GM18505 (cell line): ENCODE results near the gene RAD23B.
A peak's percentile ranks its signal among the peaks of the same experiment; 100 is the strongest.

Experiments
- ATAC-seq: cut with Tn5 transposase; IDR thresholded peaks from one replicate; pipeline ENCODE4 v1.9.1; 2021; ENCODE audit not compliant: unreplicated experiment
- POLR2A ChIP-seq: IDR thresholded peaks from 4 replicates; pipeline ENCODE4 v1.6.1; 2011; ENCODE audit warnings: borderline replicate concordance; ENCODE audit not compliant: insufficient read depth, insufficient read length; ENCODE audit errors: extremely low read depth

The RAD23B gene

GRCh38 chr9:107276966-107277710 is 5.9 kb upstream of the RAD23B start:
- no peak for ATAC-seq
- no peak for TF ChIP-seq POLR2A

GRCh38 chr9:107277801-107278200 is 5.3 kb upstream of the RAD23B start:
- TF ChIP-seq POLR2A: no peak
- no peak for ATAC-seq

GRCh38 chr9:107279086-107279485 is 4.0 kb upstream of the RAD23B start:
- no peak for TF ChIP-seq POLR2A
- no peak for ATAC-seq

GRCh38 chr9:107280543-107280942 is 2.5 kb upstream of the RAD23B start:
- no peak for TF ChIP-seq POLR2A
- no peak for ATAC-seq

GRCh38 chr9:107281184-107281583 is 1.9 kb upstream of the RAD23B start:
- ATAC-seq: no peak
- no peak for TF ChIP-seq POLR2A

- peak; percentile 0 for ATAC-seq
- no peak for TF ChIP-seq POLR2A
Measured at GRCh38 chr9:107281922-107282667, 984 bp upstream of the RAD23B start.

GRCh38 chr9:107283623-107284616 is 841 bp downstream of the RAD23B start:
- TF ChIP-seq POLR2A: no peak
- ATAC-seq: peak; percentile 42

GRCh38 chr9:107284636-107285035 is 1.6 kb downstream of the RAD23B start:
- no peak for ATAC-seq

GRCh38 chr9:107285286-107285685 is 2.2 kb downstream of the RAD23B start:
- no peak for TF ChIP-seq POLR2A

More at GRCh38 chr9:107284636-107285035, 1.6 kb downstream of the RAD23B start:
- TF ChIP-seq POLR2A: no peak

GRCh38 chr9:107286057-107286456 is 3.0 kb downstream of the RAD23B start:
- ATAC-seq: no peak
- no peak for TF ChIP-seq POLR2A

More at GRCh38 chr9:107285286-107285685, 2.2 kb downstream of the RAD23B start:
- ATAC-seq: no peak

- no peak for ATAC-seq
- no peak for TF ChIP-seq POLR2A
Measured at GRCh38 chr9:107288701-107289100, 5.6 kb downstream of the RAD23B start.

GRCh38 chr9:107290619-107291018 is 7.5 kb downstream of the RAD23B start:
- no peak for ATAC-seq
- TF ChIP-seq POLR2A: no peak
